IPS DF 4.7 (cell line): ENCODE measurements around the gene SLC51B.
"Not testable (repeated sequence)": the region's sequence is repeated elsewhere in the genome, so short reads cannot be mapped to it uniquely, and the experiment has no call there.

Experiments used
- DNase-seq: peaks from one replicate; pipeline ENCODE4 v3.0.0-alpha.2; 2013; ENCODE audit warnings: low spot score; ENCODE audit errors: extremely low read depth

SLC51B gene

GRCh38 chr15:65066001-65066634, 20.9 kb downstream of the SLC51B start:
- no peak for DNase-seq

GRCh38 chr15:65066635-65067316, 21.6 kb downstream of the SLC51B start:
- no peak for DNase-seq

- no peak for DNase-seq
Measured at GRCh38 chr15:65067317-65067644, 22.1 kb downstream of the SLC51B start.

- DNase-seq, result no peak
Measured at GRCh38 chr15:65067645-65068402, 22.6 kb downstream of the SLC51B start, which contains the start of gene RASL12. Gene RASL12, minus strand, starts transcription at chr15:65067991. Its CDS starts 156 bp downstream, at chr15:65067835.

- no peak for DNase-seq
Measured at GRCh38 chr15:65068403-65068788, 23.2 kb downstream of the SLC51B start.

GRCh38 chr15:65069179-65069578, 24.0 kb downstream of the SLC51B start:
- DNase-seq, result no peak

GRCh38 chr15:65069779-65070546, 24.8 kb downstream of the SLC51B start:
- DNase-seq, result no peak

- DNase-seq, result no peak
Measured at GRCh38 chr15:65071381-65071811, 26.2 kb downstream of the SLC51B start.

- DNase-seq, result no peak
Measured at GRCh38 chr15:65072027-65072426, 26.8 kb downstream of the SLC51B start.

GRCh38 chr15:65072617-65073016, 27.4 kb downstream of the SLC51B start:
- DNase-seq, result no peak

GRCh38 chr15:65074946-65075345, 29.8 kb downstream of the SLC51B start:
- not testable (repeated sequence) for DNase-seq

GRCh38 chr15:65075607-65076395, 30.6 kb downstream of the SLC51B start:
- not testable (repeated sequence) for DNase-seq

GRCh38 chr15:65076486-65077290, 31.5 kb downstream of the SLC51B start, which contains the start of gene KBTBD13:
Gene KBTBD13, plus strand, starts transcription at chr15:65076746. Its CDS starts 70 bp downstream, at chr15:65076816.
- no peak for DNase-seq

- DNase-seq, result no peak
Measured at GRCh38 chr15:65077291-65077980, 32.2 kb downstream of the SLC51B start.

- DNase-seq, result no peak
Measured at GRCh38 chr15:65077981-65078352, 32.8 kb downstream of the SLC51B start.

GRCh38 chr15:65079580-65079979, 34.4 kb downstream of the SLC51B start:
- no peak for DNase-seq

- DNase-seq, result no peak
Measured at GRCh38 chr15:65081270-65081669, 36.1 kb downstream of the SLC51B start.

- DNase-seq, result no peak
Measured at GRCh38 chr15:65081758-65082157, 36.6 kb downstream of the SLC51B start.

- DNase-seq, result no peak
Measured at GRCh38 chr15:65082303-65082953, 37.2 kb downstream of the SLC51B start.
